GM12891 (cell line): ENCODE data around the gene RCCD1.

ENCODE experiments used
- DNase-seq: peaks from one replicate; pipeline ENCODE4 v3.0.0; 2011; ENCODE audit warnings: low spot score; ENCODE audit not compliant: insufficient read length
- FAIRE-seq: peaks from 2 replicates; lab custom pipeline; 2011; peaks lifted over from hg19 to GRCh38; lab: Jason Lieb, UNC
- PAX5 ChIP-seq: IDR thresholded peaks from 2 replicates; pipeline ENCODE4 v1.6.1; 2011; ENCODE audit warnings: low read length, moderate library complexity, mild to moderate bottlenecking; ENCODE audit not compliant: insufficient read depth, severe bottlenecking
- POLR2A ChIP-seq: IDR thresholded peaks from 2 replicates; pipeline ENCODE4 v1.6.1; 2011; ENCODE audit warnings: low read depth, low read length, control low read depth
- POLR2AphosphoS5 ChIP-seq: IDR thresholded peaks from 2 replicates; pipeline ENCODE4 v1.6.1; 2011; ENCODE audit warnings: low read depth, low read length, control low read depth
- POU2F2 ChIP-seq: IDR thresholded peaks from 2 replicates; pipeline ENCODE4 v1.6.1; 2011; ENCODE audit warnings: low read depth, mild to moderate bottlenecking, control low read depth, low read length, moderate library complexity
- SPI1 ChIP-seq: IDR thresholded peaks from 2 replicates; pipeline ENCODE4 v1.6.1; 2011; ENCODE audit warnings: low read depth, low read length, control low read depth
- TAF1 ChIP-seq: IDR thresholded peaks from 2 replicates; pipeline ENCODE4 v1.6.1; 2011; ENCODE audit warnings: low read depth, low read length, control low read depth

Gene RCCD1

DNA sequence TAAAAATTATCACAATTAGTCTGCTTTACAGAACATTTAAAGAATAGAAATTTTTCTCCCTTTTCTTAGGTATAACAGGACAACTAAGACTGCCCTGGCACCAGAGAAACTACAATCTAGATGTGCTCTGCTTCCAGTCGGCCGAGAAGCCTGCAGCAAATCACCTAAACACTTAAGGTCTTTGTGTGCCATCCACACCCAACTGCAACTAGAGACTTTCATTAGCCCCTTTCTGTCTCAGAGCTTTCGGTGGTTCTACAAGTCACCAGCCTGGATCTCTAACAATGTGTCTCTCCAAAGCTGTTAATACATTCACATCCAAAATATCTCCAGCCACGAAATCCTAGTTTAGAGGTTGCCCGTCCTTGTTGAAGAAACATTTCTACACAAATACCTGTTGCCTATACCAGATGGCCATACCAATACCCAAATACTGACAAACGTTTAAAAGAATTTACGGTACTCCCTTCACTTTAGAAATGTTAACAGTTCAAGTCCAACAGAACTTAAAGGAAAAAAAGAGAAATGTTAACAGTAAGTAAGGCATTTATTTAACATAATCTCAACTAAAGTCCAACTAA is 33.0 kb downstream of the RCCD1 start:
- TF ChIP-seq TAF1 (no peak), PAX5 (no peak), SPI1 (no peak), POU2F2 (no peak), POLR2A (no peak), POLR2AphosphoS5 (no peak)
- peak; percentile 9 for FAIRE-seq
- no peak for DNase-seq

DNA sequence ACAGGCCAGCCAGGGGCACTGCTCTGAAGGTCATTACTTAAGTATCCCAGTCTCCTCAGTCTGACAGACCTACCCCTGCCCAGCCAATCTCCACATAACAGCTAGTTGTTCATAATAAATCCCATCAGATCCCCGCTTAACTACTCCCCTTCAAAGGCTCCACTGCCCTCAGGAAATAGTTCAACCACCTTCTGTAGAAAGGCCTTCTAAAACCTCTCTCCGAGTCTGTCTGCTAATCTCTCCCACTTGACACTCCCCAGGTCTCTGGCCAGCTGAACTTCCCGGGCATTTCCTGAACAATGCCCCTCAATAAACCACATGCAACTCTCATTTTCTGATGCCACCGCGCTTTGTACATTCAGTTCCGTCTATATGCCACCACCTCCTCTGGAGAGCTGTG is 33.6 kb downstream of the RCCD1 start:
- DNase-seq (no peak), FAIRE-seq (no peak)
- TF ChIP-seq TAF1 (no peak), SPI1 (no peak), PAX5 (no peak), POLR2A (no peak), POLR2AphosphoS5 (no peak), POU2F2 (no peak)

DNA sequence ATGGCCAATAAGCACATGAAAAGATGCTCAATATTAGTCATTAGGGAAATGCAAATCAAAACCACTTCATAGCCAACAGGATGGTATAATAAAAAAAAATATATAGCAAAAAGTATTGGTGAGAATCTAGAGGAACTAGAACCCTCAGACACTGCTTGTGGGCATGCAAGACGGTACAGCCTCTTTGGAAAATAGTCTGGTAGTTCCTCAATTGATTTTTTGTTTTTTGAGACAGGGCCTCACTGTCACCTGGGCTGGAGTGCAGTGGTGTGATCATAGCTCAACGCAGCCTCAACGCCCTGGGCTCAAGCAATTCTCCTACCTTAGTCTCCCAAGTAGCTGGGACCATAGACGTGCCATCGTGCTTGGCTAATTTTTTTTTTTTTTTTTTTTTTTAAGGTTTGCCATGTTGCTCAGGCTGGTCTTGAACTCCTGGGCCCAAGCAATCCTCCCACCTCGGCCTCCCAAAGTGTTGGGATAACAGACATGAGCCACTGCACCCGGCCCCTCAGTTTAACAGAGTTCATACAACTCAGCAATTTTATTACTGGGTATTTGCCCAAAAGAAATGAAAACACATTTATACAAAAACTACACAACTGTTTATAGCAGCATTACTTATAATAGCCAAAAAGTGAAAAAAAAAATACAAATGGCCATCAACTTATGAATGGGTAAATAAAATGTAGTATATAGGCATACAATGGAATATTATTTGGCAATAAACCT is 34.5 kb downstream of the RCCD1 start:
- FAIRE-seq = no peak
- no peak for TF ChIP-seq SPI1
- TF ChIP-seq POU2F2 = no peak
- TF ChIP-seq PAX5 = no peak
- no peak for TF ChIP-seq POLR2AphosphoS5
- no peak for TF ChIP-seq TAF1
- no peak for TF ChIP-seq POLR2A

DNA sequence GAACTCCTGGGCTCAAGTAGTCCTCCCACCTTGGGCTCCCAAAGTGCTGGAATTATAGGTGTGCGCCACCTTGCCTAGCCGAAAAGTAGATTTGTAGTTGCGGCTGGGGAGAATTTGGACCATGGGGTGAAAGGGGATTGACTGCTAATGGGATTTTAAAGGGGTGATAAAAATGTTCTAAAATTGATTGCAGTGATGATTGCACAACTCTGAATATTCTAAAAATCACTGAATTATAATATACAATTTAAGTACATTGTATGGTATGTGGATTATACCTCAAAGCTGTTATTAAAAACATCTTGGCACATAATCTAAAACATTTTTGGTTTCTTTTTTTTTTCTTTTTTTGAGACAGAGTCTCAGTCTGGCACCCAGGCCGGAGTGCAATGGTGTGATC is 35.8 kb downstream of the RCCD1 start:
- DNase-seq = no peak
- no peak for TF ChIP-seq POLR2AphosphoS5
- TF ChIP-seq SPI1 = no peak
- TF ChIP-seq TAF1 = no peak
- no peak for FAIRE-seq

More for the DNA sequence above, 34.5 kb downstream of the RCCD1 start:
- DNase-seq = no peak

DNA sequence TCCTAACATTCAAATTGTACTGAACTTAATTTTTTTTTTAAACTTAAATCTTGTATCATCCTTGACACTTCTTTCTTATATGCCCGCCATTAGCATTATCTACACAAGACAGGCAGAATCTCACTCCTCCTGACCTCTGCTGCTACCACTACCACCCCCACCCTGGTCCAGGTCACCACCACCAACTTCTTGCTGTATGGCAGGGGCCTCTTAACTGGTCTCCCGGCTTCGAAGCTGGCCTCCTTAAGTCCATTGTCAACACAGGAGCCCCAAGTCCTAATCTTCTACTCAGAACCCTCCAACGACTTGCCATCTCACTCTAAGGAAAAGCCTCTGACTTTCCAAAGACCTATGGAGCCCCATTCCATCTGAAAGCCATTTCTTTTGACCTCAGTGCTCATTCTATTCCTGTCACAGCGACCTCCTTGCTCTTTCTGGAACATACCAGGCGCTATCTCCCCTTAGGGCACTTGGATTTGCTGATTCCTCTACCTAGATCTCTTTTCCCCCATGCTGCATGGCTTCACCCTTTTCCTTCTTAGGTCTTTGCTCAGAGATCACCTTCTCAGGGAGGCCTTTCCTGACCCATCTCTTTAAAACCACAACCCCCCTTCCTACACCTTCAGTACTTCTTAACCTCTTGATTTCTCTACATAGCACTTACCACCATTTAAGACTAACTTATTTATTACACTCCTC is 37.1 kb downstream of the RCCD1 start:
- no peak for TF ChIP-seq SPI1
- DNase-seq (no peak), FAIRE-seq (no peak)

DNA sequence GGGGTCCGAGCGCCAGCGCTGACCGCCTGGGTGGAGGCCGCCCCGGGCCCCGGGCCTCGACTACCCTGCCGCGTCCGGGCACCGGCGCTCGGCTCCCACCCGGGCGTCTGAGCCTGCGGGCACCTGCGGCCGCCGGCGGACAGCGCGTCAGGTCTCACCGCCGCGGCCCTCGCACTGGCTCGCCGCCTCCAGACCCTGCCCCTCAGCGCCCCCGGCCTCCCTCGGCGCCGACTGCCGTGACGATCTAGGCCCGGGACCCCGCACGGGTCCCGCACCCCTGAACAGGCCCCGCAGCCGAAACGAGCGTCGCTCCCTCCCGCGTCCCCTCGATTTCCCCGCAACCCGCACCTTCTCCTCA is 39.4 kb downstream of the RCCD1 start:
- TF ChIP-seq TAF1 = no peak
- no peak for TF ChIP-seq POLR2AphosphoS5
- FAIRE-seq = no peak
- no peak for DNase-seq

DNA sequence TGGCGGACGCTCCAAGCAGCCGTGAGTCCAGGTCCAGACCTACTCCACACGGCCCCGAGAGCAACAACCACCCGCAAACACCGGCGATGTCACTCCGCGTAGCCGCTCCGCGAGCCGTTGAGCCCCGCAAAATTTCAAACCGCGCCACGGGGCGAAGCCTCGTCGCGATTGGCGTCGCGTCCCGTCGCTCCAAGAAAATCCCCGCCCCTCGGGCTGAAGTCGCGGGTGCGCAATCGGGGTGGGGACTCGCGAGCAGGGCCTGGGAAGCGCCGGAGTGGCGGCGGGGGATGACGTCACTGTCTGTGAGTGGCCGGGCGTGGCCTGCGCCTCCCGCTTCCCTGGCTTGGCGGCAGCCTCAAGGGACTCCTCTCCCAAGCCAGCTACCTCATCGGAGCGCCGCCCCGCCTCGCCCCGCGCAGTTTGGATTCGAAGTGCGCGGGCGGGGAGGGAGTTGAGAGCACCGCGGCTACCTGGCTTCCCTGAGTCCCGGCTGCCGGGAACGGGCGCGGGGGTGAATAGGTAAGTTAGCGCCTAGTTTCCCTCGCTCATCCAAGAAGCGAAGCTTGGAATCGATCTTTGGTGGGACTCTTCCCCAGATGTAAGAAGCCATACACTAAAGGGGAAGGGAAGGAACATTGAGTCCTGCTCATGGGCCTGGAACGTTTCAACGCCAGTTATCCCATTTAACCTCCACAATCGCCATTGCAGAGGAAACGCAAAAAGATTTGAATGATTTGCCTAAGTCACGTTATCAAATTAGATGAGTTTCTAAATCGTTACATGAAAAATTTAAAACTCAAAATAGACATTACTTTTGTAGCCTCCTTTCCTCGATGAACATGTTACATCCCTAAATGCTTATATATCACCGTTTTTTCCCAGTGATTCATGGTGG is 40.0 kb downstream of the RCCD1 start, which contains the start of gene PRC1:
PRC1 (minus strand) TSS at position 119 of the 895 bp plus-strand sequence; CDS start at position 1, 118 bp downstream.
- TF ChIP-seq POU2F2 (no peak), POLR2AphosphoS5 (peak; percentile 60; the same call in 1 of the 2 replicates), SPI1 (peak; percentile 22; the same call in 1 of the 2 replicates), POLR2A (peak; percentile 66), TAF1 (0 out of 2 replicates have a peak, but pooled peaks have one; percentile 40), PAX5 (peak; percentile 65)
- FAIRE-seq (peak; percentile 98), DNase-seq (peak; percentile 98)

DNA sequence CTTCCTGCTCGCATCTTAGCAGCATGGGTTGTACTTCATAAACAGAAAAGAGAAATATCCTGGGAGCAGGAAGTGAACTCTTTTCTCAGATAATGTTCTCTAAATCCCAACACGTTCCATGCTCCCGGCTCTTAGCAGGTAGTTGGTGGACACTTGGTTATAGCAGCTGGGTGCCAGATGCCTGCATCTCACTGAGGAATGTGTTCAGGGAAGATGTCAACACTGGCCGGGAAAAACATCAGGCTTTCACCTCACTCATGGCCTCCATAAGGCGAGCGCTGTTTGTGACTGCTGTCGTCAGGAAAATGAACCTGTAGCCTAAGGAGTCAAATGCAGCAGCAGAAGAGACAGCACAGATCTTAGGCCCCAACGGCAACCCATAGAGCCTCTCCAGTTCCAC is 44.1 kb downstream of the RCCD1 start:
- no peak for DNase-seq
- FAIRE-seq = no peak
- TF ChIP-seq SPI1 (no peak), TAF1 (no peak), POLR2AphosphoS5 (no peak), PAX5 (no peak), POU2F2 (no peak), POLR2A (no peak)

DNA sequence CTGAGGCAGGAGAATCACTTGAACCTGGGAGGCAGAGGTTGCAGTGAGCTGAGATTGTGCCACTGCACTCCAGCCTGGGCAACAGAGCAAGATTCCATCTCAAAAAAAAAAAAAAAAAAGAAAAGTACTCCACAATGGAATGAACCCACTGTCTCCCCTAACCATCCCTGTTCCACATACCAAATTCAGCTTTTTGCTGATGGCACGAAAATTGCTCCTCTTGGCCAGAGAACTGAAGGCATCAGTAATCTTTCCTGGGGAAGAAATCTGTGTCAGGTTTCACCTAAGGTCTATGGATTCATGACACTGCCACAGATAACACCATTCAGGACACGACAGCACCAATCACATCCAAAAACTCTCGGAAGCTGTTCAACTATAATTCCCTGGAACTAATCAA is 46.5 kb downstream of the RCCD1 start:
- TF ChIP-seq SPI1 = no peak
- DNase-seq (no peak), FAIRE-seq (no peak)
